ENCODE results near the gene SPARC.

The SPARC gene

DNA sequence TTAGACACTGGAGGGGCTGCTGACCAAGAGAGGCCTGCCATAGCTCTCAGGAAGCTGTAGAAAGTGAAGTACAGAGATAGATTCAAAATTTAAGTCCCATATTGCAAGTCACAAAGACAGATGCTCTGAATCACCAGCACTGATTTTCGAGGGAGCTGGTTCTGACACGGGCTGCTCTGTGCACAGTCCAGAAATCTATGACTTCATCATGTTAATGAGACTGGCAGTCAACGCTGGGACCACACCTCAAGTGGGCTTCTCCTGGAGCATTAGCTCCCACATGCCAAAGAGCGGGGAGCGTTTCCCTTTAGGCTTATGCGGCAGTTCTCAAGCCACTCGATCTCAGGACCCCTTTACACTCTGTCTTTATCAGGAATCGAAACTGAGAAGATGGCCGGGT, 61.4 kb downstream of the SPARC start:
- TF ChIP-seq, protein P1, sequence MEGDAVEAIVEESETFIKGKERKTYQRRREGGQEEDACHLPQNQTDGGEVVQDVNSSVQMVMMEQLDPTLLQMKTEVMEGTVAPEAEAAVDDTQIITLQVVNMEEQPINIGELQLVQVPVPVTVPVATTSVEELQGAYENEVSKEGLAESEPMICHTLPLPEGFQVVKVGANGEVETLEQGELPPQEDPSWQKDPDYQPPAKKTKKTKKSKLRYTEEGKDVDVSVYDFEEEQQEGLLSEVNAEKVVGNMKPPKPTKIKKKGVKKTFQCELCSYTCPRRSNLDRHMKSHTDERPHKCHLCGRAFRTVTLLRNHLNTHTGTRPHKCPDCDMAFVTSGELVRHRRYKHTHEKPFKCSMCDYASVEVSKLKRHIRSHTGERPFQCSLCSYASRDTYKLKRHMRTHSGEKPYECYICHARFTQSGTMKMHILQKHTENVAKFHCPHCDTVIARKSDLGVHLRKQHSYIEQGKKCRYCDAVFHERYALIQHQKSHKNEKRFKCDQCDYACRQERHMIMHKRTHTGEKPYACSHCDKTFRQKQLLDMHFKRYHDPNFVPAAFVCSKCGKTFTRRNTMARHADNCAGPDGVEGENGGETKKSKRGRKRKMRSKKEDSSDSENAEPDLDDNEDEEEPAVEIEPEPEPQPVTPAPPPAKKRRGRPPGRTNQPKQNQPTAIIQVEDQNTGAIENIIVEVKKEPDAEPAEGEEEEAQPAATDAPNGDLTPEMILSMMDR (IDR thresholded peaks at IDR 0.05; ENCODE audit: low read depth, low read length), result no peak
- DNase-seq (ENCODE audit: low read depth in 2 of 2), result no peak

DNA sequence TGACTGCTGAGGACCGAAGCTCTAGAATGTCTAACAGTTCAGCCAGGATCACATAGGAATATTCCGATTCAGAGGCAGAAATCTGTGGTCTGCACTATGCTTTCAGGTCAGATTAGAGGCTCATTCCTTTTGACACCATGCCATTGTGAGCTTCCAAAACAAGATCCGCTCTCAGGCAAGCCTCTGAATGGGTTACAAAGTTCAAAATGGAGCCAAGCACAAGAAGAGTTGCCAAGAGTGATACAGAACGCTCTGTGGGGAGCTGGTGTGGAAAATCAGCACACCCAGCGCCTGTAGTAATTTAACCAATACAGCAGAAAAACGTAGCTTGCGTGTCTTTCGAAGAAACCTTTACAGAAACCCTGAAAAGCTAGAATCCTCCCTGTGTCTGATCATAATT, 62.2 kb downstream of the SPARC start:
- peak in 1 of 2 donors; percentile 52 for DNase-seq (ENCODE audit: low read depth in 2 of 2)
- TF ChIP-seq, protein P1 (IDR thresholded peaks at IDR 0.05; ENCODE audit: low read depth, low read length), result no peak
- no peak overlapping the region for H3K4me3 ChIP-seq (replicated peaks in 1 of 2; ENCODE audit: low read depth in 2 of 2, low read length in 2 of 2)

More for the DNA sequence above, 61.4 kb downstream of the SPARC start:
- H3K4me3 ChIP-seq (replicated peaks in 1 of 2; ENCODE audit: low read depth in 2 of 2, low read length in 2 of 2), result no peak overlapping the region

DNA sequence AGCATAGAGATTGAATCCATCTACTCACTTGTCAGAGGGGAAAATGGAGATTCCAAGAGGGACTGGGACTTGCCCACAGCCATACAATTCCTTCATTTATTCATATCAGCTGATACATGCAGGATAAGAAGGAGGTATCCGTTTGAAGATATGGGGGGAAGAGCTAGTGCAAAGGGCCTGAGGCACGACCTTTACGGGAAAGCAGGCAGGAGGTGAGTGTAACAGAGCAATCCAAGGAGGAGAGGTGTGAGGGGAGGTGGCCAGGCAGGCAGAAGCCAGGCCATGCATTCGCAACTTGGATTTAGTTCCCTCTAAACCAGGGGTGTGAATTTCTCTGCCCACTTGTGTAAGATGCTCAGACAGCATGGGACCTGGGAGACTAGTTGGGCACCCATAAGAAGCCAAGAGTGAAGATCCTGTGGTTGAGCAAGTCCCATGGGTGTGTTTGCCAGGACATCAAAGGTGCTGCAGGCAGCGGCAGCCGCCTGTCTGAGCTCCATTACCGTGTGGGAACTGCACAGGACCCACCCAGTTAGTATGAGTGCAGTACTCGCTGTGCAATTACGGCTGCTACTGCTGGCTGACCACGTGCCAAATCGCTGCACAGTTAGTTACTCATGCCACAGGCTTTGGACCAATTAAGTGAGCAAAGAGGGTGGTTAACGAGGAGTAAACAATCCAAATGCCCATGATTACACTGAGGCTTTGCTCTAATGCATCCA, 64.2 kb downstream of the SPARC start:
- no peak overlapping the region for H3K4me3 ChIP-seq (replicated peaks in 1 of 2; ENCODE audit: low read depth in 2 of 2, low read length in 2 of 2)
- no peak for DNase-seq (ENCODE audit: low read depth in 2 of 2)
- TF ChIP-seq, protein P1 (IDR thresholded peaks at IDR 0.05; ENCODE audit: low read depth, low read length), result no peak

DNA sequence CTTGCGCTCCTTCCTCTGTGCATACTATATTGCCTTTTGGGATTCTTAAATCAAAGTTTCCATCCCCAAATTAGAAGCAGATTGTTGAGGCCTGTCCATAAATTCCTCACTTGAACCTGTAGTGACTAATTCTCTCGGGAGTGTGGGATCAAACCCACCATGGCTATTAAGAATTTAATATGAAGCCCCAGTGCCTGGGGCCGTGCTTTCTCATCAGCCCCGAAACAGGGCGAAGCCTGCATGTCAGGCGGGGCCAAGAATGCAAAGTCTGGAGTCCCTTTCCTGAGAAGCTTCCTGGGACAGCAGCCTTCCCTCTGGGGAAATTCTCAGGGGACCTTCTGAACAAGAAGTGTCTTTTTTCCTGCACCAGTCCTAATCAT, 66.3 kb downstream of the SPARC start:
- DNase-seq (ENCODE audit: low read depth in 2 of 2), result no peak
- TF ChIP-seq, protein P1 (IDR thresholded peaks at IDR 0.05; ENCODE audit: low read depth, low read length), result no peak
- no peak overlapping the region for H3K4me3 ChIP-seq (replicated peaks in 1 of 2; ENCODE audit: low read depth in 2 of 2, low read length in 2 of 2)

DNA sequence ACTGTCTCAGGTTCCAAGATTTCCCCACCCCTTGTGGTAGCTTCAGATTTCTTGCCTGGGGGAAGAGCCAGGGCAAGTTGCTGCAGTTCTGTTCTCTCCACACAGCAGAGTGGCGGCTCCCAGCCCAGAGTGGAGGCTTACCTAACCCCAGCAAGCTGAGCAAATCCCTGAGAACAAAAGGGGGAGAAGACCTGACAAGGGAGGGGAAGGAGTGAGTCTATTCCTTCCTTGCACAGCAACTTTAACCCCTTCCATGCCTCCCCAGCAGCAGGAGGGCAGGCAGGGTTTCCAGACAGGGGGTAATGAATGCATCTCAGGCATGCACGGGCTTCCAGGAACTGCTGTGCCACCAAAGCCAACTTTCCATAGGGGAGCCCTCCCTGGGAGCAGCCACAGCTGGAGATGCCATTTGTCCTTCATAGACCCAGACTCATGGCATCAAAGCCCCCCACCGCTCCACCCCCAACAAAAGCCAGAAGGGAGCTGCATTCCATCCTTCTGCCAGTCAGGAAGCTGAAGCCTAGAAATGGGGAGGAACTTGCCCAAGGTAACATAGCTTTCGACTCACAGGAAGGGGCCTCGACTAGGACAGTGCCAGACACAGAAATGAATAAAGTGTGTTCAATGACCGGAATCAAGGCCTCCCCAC, 66.8 kb downstream of the SPARC start:
- DNase-seq (ENCODE audit: low read depth in 2 of 2), result no peak
- H3K4me3 ChIP-seq (replicated peaks in 1 of 2; ENCODE audit: low read depth in 2 of 2, low read length in 2 of 2), result no peak overlapping the region
- TF ChIP-seq, protein P1 (IDR thresholded peaks at IDR 0.05; ENCODE audit: low read depth, low read length), result no peak

DNA sequence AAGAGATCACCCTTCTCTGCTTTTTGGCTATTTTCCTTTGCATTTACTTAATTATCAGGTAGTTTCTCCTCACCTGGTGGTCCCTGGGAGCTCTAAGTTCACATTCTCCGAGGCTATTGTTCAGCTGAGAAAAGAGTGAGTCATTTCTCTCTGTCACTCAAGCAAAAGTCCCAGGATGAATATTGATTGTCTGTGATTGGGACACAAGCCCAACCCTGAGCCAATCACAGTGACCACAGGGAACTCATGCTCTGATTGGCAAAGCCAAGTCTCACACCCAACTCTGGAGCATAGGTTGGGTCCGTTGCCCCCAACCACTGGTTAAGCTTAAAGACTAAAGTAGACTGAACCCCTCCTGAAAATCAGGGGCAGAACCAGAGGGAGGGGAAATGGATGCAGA, 67.8 kb downstream of the SPARC start:
- TF ChIP-seq, protein P1 (IDR thresholded peaks at IDR 0.05; ENCODE audit: low read depth, low read length), result no peak
- H3K4me3 ChIP-seq (replicated peaks in 1 of 2; ENCODE audit: low read depth in 2 of 2, low read length in 2 of 2), result no peak overlapping the region
- DNase-seq (ENCODE audit: low read depth in 2 of 2), result no peak
